SK-N-SH treated with all-trans-retinoic acid at 6 μM for 48 hours (cell line): ENCODE data around the gene CCSER1.

ENCODE experiments used
- ATAC-seq: fragments of 200-7000 bp; cut with Tn5 transposase; 3 replicates; pipeline ENCODE4 v1.9.1; 2020; ENCODE audit warnings: mild to moderate bottlenecking, moderate library complexity
- ARNTL ChIP-seq: fragments of 450-650 bp; formaldehyde crosslinking; IDR thresholded peaks from 2 replicates; pipeline ENCODE4 v1.5.0; 2020; ENCODE audit warnings: low read depth, mild to moderate bottlenecking, moderate library complexity, borderline replicate concordance
- BACH2 ChIP-seq: fragments of 250-450 bp; sonication (Bioruptor Pico); IDR thresholded peaks from 2 replicates; pipeline ENCODE4 v1.9.0; 2021; ENCODE audit warnings: mild to moderate bottlenecking, borderline replicate concordance
- CSDC2 ChIP-seq: fragments of 250-450 bp; sonication (Bioruptor Pico); IDR thresholded peaks from 2 replicates; pipeline ENCODE4 v1.5.0; 2020; ENCODE audit warnings: mild to moderate bottlenecking, moderate library complexity
- CSRNP3 ChIP-seq: fragments of 250-450 bp; sonication (Bioruptor Pico); IDR thresholded peaks from 2 replicates; pipeline ENCODE4 v1.5.1; 2021; ENCODE audit warnings: mild to moderate bottlenecking, moderate library complexity
- ESRRG ChIP-seq: fragments of 250-450 bp; sonication (Bioruptor Pico); IDR thresholded peaks from 2 replicates; pipeline ENCODE4 v1.6.1; 2021; ENCODE audit warnings: mild to moderate bottlenecking
- ISL1 ChIP-seq: fragments of 250-450 bp; sonication (Bioruptor Pico); IDR thresholded peaks from 2 replicates; pipeline ENCODE4 v2.1.2; 2022; ENCODE audit warnings: mild to moderate bottlenecking, moderate library complexity
- OSR1 ChIP-seq: fragments of 250-450 bp; sonication (Bioruptor Pico); IDR thresholded peaks from 2 replicates; pipeline ENCODE4 v1.8.0; 2022; ENCODE audit warnings: moderate library complexity, mild to moderate bottlenecking, inconsistent platforms
- POU6F1 ChIP-seq: fragments of 250-450 bp; sonication (Bioruptor Pico); IDR thresholded peaks from 2 replicates; pipeline ENCODE4 v1.8.0; 2021; ENCODE audit warnings: low read depth, mild to moderate bottlenecking, moderate library complexity, borderline replicate concordance
- PPARA ChIP-seq: fragments of 250-450 bp; sonication (Bioruptor Pico); IDR thresholded peaks from 2 replicates; pipeline ENCODE4 v1.5.0; 2020; ENCODE audit warnings: mild to moderate bottlenecking, borderline replicate concordance
- RARB ChIP-seq: fragments of 250-450 bp; sonication (Bioruptor Pico); IDR thresholded peaks from 2 replicates; pipeline ENCODE4 v1.8.0; 2021; ENCODE audit warnings: mild to moderate bottlenecking, moderate library complexity
- SNAI2 ChIP-seq: fragments of 250-450 bp; sonication (Bioruptor Pico); IDR thresholded peaks from 2 replicates; pipeline ENCODE4 v1.5.0; 2020; ENCODE audit warnings: mild to moderate bottlenecking, moderate library complexity
- TCF4 ChIP-seq: fragments of 250-450 bp; sonication (Bioruptor Pico); IDR thresholded peaks from 2 replicates; pipeline ENCODE4 v1.8.0; 2021; ENCODE audit warnings: mild to moderate bottlenecking, moderate library complexity, borderline replicate concordance
- TOX ChIP-seq: fragments of 250-450 bp; sonication (Bioruptor Pico); IDR thresholded peaks from 2 replicates; pipeline ENCODE4 v1.8.0; 2021; ENCODE audit warnings: mild to moderate bottlenecking, moderate library complexity, borderline replicate concordance
- TSHZ2 ChIP-seq: fragments of 250-450 bp; sonication (Bioruptor Pico); IDR thresholded peaks from 2 replicates; pipeline ENCODE4 v1.5.0; 2020; ENCODE audit warnings: mild to moderate bottlenecking, moderate library complexity
- ZC3H10 ChIP-seq: fragments of 250-450 bp; sonication (Bioruptor Pico); IDR thresholded peaks from 2 replicates; pipeline ENCODE4 v1.5.1; 2021; ENCODE audit warnings: mild to moderate bottlenecking, moderate library complexity
- ZFP3 ChIP-seq: fragments of 250-450 bp; sonication (Bioruptor Pico); IDR thresholded peaks from 2 replicates; pipeline ENCODE4 v1.5.0; 2020; ENCODE audit warnings: mild to moderate bottlenecking, moderate library complexity
- ZFP30 ChIP-seq: fragments of 450-650 bp; formaldehyde crosslinking; IDR thresholded peaks from 2 replicates; pipeline ENCODE4 v1.5.0; 2022; ENCODE audit warnings: mild to moderate bottlenecking, moderate library complexity
- ZNF565 ChIP-seq: fragments of 450-650 bp; formaldehyde crosslinking; conservative IDR thresholded peaks from 2 replicates; pipeline ENCODE4 v1.5.0; 2020; ENCODE audit warnings: low read depth, mild to moderate bottlenecking, moderate library complexity
- ZNF70 ChIP-seq: fragments of 450-650 bp; formaldehyde crosslinking; IDR thresholded peaks from 2 replicates; pipeline ENCODE4 v1.5.0; 2020; ENCODE audit warnings: mild to moderate bottlenecking, moderate library complexity
- ZNF8 ChIP-seq: fragments of 450-650 bp; formaldehyde crosslinking; IDR thresholded peaks from 2 replicates; pipeline ENCODE4 v1.5.0; 2020; ENCODE audit warnings: mild to moderate bottlenecking, moderate library complexity
- TF ChIP-seq, protein P1 (sequence below): fragments of 250-450 bp; sonication (Bioruptor Pico); IDR thresholded peaks from 2 replicates; pipeline ENCODE4 v1.5.1; 2020; ENCODE audit warnings: low read depth, mild to moderate bottlenecking, moderate library complexity
- TF ChIP-seq, protein P2 (sequence below): fragments of 250-450 bp; sonication (Bioruptor Pico); IDR thresholded peaks from 2 replicates; pipeline ENCODE4 v1.8.0; 2020; ENCODE audit warnings: mild to moderate bottlenecking, moderate library complexity, borderline replicate concordance

The CCSER1 gene

GRCh38 chr4:90769251-90769650, 642.1 kb downstream of the CCSER1 start:
- no peak for ATAC-seq
- TF ChIP-seq ZNF565 (CRISPR knock-in tag) (no peak), TCF4 (no peak), PPARA (CRISPR knock-in tag) (no peak), POU6F1 (no peak), ZC3H10 (CRISPR knock-in tag) (no peak), ZFP3 (no peak), TSHZ2 (CRISPR knock-in tag) (no peak), ZFP30 (no peak), RARB (CRISPR knock-in tag) (no peak), ZNF70 (CRISPR knock-in tag) (no peak), TOX (CRISPR knock-in tag) (no peak), BACH2 (no peak), ARNTL (no peak), SNAI2 (CRISPR knock-in tag) (no peak)
- TF ChIP-seq, protein P1, sequence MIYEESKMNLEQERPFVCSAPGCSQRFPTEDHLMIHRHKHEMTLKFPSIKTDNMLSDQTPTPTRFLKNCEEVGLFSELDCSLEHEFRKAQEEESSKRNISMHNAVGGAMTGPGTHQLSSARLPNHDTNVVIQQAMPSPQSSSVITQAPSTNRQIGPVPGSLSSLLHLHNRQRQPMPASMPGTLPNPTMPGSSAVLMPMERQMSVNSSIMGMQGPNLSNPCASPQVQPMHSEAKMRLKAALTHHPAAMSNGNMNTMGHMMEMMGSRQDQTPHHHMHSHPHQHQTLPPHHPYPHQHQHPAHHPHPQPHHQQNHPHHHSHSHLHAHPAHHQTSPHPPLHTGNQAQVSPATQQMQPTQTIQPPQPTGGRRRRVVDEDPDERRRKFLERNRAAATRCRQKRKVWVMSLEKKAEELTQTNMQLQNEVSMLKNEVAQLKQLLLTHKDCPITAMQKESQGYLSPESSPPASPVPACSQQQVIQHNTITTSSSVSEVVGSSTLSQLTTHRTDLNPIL (CRISPR knock-in tag): no peak

GRCh38 chr4:90780193-90780592, 653.0 kb downstream of the CCSER1 start:
- no peak for ATAC-seq
- TF ChIP-seq SNAI2 (CRISPR knock-in tag) (no peak), RARB (CRISPR knock-in tag) (no peak), ESRRG (no peak), BACH2 (no peak), TSHZ2 (CRISPR knock-in tag) (no peak), ZNF565 (CRISPR knock-in tag) (no peak), TOX (CRISPR knock-in tag) (no peak), TCF4 (no peak), POU6F1 (no peak), CSRNP3 (CRISPR knock-in tag) (no peak), OSR1 (CRISPR knock-in tag) (no peak), ZNF8 (CRISPR knock-in tag) (no peak), PPARA (CRISPR knock-in tag) (no peak), ISL1 (no peak), ZFP3 (no peak), ARNTL (no peak), ZNF70 (CRISPR knock-in tag) (no peak), CSDC2 (CRISPR knock-in tag) (no peak)
- TF ChIP-seq, protein P2, sequence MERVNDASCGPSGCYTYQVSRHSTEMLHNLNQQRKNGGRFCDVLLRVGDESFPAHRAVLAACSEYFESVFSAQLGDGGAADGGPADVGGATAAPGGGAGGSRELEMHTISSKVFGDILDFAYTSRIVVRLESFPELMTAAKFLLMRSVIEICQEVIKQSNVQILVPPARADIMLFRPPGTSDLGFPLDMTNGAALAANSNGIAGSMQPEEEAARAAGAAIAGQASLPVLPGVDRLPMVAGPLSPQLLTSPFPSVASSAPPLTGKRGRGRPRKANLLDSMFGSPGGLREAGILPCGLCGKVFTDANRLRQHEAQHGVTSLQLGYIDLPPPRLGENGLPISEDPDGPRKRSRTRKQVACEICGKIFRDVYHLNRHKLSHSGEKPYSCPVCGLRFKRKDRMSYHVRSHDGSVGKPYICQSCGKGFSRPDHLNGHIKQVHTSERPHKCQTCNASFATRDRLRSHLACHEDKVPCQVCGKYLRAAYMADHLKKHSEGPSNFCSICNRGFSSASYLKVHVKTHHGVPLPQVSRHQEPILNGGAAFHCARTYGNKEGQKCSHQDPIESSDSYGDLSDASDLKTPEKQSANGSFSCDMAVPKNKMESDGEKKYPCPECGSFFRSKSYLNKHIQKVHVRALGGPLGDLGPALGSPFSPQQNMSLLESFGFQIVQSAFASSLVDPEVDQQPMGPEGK: no peak
- TF ChIP-seq, protein P1 (CRISPR knock-in tag): no peak
